ENCODE results near the gene LGALS4. TPM values are rescaled to one million over a fixed set of nuclear protein-coding genes. Genes with fewer than 3 reads are reported as not detected.

LGALS4 gene
- total RNA-seq, 1 donor: 0.43 TPM

DNA sequence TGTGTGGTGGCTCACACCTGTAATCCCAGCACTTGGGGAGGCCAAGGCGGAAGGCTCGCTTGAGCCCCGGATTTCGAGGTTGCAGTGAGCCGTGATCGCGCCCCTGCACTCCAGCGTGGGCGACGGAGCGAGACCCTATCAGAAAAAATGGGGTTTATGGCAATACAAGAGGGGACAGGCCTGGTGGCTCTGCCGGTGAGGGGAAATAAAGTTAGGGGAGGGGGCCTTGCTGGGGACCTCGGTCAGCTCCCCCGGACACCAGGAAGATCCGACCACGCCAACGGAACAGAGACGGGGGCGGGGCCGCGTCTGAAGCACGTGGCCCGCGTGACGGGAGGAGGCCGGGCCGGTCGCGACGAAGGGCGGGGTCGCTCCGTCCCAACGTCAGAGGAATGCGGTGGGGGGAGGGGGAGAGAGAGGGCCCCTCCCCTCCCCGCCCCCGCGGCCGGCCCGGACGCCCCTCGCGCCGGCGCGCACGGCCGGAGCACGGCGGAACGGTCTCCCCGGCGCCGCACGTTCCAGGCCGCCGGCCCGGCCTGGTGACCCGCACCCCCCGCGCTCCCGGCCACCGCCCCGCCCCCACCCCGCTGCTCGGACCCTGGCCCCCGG is 39.0 kb upstream of the LGALS4 start:
- TF ChIP-seq CTCF (IDR thresholded peaks at IDR 0.05; ENCODE audit: insufficient read depth, low read depth, low read length): no peak
- H3K4me3 ChIP-seq (ENCODE audit: low read depth, low read length): peak overlapping the region; percentile 87
- DNase-seq (ENCODE audit: low read depth): peak; percentile 93

DNA sequence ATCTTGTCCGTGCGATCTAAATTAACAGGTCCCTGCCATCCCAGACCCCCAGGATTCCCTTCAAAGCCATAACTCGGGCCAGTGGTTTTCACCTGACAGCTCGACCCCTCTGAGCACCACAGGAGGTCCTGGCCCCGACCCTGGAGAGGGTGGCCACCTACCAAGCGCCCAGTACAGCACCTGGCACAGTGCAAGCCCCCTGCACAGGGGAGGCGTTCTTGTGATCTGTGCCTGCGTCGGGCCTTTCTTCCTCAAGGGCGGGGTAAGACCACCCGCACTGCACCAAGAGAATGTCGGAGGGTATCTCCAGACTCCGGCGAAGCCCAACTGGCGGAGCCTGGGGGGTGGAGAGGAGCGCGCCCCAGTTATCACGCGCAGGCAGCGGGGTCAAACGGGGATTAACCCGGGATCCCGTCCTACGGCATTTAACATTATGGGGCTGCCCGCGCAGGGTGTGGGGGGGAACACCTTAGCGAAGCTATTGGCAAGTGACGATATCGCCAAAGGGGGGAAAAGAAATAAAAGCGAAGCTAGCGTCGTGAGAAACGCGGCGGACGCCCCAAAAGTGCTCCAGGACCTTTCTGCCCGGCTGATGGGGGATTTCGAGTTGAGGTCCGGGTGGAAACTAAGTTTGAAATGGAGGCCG is 38.4 kb upstream of the LGALS4 start:
- peak overlapping the region; percentile 87 for H3K4me3 ChIP-seq (ENCODE audit: low read depth, low read length)
- peak; percentile 34 for DNase-seq (ENCODE audit: low read depth)
- TF ChIP-seq CTCF (IDR thresholded peaks at IDR 0.05; ENCODE audit: insufficient read depth, low read depth, low read length): no peak

GRCh38 chr19:38850436-38850975 is 37.8 kb upstream of the LGALS4 start:
- peak; percentile 17 for TF ChIP-seq CTCF (IDR thresholded peaks at IDR 0.05; ENCODE audit: insufficient read depth, low read depth, low read length)
- DNase-seq (ENCODE audit: low read depth): no peak
- peak overlapping the region; percentile 87 for H3K4me3 ChIP-seq (ENCODE audit: low read depth, low read length)

DNA sequence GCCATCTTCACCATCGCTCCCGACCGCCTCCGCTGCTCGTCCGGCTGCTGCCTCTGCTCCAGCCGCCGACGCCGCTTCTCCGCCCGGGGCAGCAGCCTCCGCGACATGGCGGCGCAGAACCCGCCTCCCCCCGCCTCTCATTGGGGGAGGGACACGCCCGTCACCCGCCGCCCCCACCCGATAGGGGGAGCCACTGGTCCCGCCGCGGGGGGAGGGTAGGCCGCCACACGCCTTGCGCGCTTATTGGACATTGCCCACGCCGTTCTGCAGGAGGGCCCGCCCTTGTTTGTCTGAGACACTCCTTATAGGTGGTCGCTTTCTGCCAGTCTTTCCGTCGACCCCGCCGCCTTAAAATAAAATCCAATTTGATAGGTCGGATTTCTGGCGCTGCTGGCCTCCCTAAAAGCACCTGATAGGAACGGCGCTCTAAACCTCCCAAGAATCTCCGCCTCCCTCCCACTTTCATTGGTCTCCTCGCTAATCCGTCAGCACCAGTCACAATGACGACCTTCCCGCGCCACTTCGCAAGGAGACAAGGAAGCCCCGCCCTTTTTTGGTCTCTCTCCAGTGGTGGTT is 37.2 kb upstream of the LGALS4 start, which contains the start of gene HNRNPL:
TSS of gene HNRNPL (minus strand) at position 127 of the 576 bp plus-strand sequence. CDS start at position 107, 20 bp downstream.
- peak; percentile 100 for DNase-seq (ENCODE audit: low read depth)
- peak; percentile 24 for TF ChIP-seq CTCF (IDR thresholded peaks at IDR 0.05; ENCODE audit: insufficient read depth, low read depth, low read length)
- peak within 1 kb of the TSS; percentile 87 for H3K4me3 ChIP-seq (ENCODE audit: low read depth, low read length)

GRCh38 chr19:38849147-38849859 is 36.6 kb upstream of the LGALS4 start:
- TF ChIP-seq CTCF (IDR thresholded peaks at IDR 0.05; ENCODE audit: insufficient read depth, low read depth, low read length): no peak
- peak; percentile 96 for DNase-seq (ENCODE audit: low read depth)
- H3K4me3 ChIP-seq (ENCODE audit: low read depth, low read length): peak overlapping the region; percentile 77

DNA sequence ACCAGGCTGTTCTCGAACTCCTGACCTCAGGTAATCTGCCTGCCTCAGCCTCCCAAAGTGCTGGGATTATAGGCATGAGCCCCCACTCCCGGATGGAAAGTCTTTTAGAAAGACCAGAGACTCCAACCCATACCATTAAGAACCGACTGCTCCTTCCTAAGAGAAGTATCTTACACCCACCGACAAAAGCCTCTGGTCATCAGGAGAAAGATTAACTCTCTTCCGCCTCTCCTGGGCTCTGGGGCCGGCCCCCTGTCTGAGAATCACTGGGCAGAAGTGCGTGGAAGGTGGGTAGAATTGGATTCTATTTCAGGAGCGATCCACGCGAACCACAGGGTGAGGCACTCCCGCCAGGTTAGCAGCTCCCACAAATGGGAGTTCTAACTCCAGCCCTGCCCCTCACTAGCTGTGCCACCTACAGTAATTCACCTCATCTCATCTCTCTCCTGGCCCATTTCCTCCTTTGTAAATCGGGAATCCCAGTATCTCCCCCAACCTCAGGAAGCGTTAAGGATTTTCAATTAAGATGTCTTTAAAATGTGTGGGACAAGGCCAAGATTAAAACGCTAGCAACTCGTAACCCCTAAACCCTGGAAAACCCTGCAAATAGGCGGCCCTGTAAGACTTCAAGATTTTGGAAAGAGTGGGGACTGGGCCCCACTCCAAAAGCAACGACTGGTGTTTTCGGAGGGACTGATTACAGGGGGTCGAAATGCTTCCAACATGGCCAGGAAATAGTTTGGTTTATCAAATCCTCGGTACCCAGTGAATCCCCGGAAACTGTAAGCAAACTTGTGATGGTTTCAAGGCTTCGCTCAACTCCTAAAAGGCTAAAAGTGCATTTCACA is 35.8 kb upstream of the LGALS4 start:
- TF ChIP-seq CTCF (IDR thresholded peaks at IDR 0.05; ENCODE audit: insufficient read depth, low read depth, low read length): no peak
- H3K4me3 ChIP-seq (ENCODE audit: low read depth, low read length): peak overlapping the region; percentile 77
- DNase-seq (ENCODE audit: low read depth): no peak

All from fibroblast of villous mesenchyme (primary cell).